Peyer's patch (tissue), 4 donors: ENCODE measurements around the gene SLC39A11.

Experiments used
- CTCF ChIP-seq, 6 experiments: fragments of 450-650 bp in 4 of 6; fragments of 200-600 bp in 2 of 6; sonication (generic) in 1 of 6; IDR thresholded peaks; one replicate each; pipeline ENCODE4 v1.5.1; 2017 to 2019; ENCODE audit warnings: antibody characterized with exemption in 6 of 6, mild to moderate bottlenecking in 3 of 6, moderate library complexity in 1 of 6
- POLR2A ChIP-seq, 2 donors: fragments of 450-650 bp; IDR thresholded peaks; one replicate each; pipeline ENCODE4 v1.5.1; 2017; ENCODE audit warnings: antibody characterized with exemption in 2 of 2, mild to moderate bottlenecking in 2 of 2, moderate library complexity in 2 of 2

GRCh38 chr17:72816406-72816805 is 276.1 kb downstream of the SLC39A11 start:
- TF ChIP-seq CTCF (IDR thresholded peaks at IDR 0.05) = no peak
- TF ChIP-seq POLR2A (IDR thresholded peaks at IDR 0.05) = no peak
